GM21576 (cell line): ENCODE results near the gene DCUN1D1.

ENCODE experiments used
- ATAC-seq: cut with Tn5 transposase; IDR thresholded peaks from one replicate; pipeline ENCODE4 v1.9.1; 2021; ENCODE audit warnings: mild to moderate bottlenecking, moderate library complexity; ENCODE audit not compliant: unreplicated experiment

DCUN1D1 gene

GRCh38 chr3:182937293-182938051, 42.9 kb downstream of the DCUN1D1 start:
- ATAC-seq = peak; percentile 75

GRCh38 chr3:182936918-182937285, 43.4 kb downstream of the DCUN1D1 start:
- ATAC-seq = no peak

GRCh38 chr3:182936239-182936917, 44.0 kb downstream of the DCUN1D1 start:
- no peak for ATAC-seq

- no peak for ATAC-seq
Measured at GRCh38 chr3:182935803-182936202, 44.5 kb downstream of the DCUN1D1 start.

- ATAC-seq = peak; percentile 22
Measured at GRCh38 chr3:182925944-182926337, 54.4 kb downstream of the DCUN1D1 start.

GRCh38 chr3:182925330-182925943, 54.9 kb downstream of the DCUN1D1 start:
- peak; percentile 96 for ATAC-seq

- no peak for ATAC-seq
Measured at GRCh38 chr3:182921665-182922355, 58.5 kb downstream of the DCUN1D1 start.

GRCh38 chr3:182920515-182921084, 59.7 kb downstream of the DCUN1D1 start:
- ATAC-seq = no peak

GRCh38 chr3:182919866-182920357, 60.4 kb downstream of the DCUN1D1 start:
- no peak for ATAC-seq

- no peak for ATAC-seq
Measured at GRCh38 chr3:182917134-182917533, 63.2 kb downstream of the DCUN1D1 start.

GRCh38 chr3:182914341-182914740, 66.0 kb downstream of the DCUN1D1 start:
- peak; percentile 30 for ATAC-seq

GRCh38 chr3:182913889-182914288, 66.4 kb downstream of the DCUN1D1 start:
- peak; percentile 84 for ATAC-seq

GRCh38 chr3:182912474-182912873, 67.9 kb downstream of the DCUN1D1 start:
- no peak for ATAC-seq

- no peak for ATAC-seq
Measured at GRCh38 chr3:182911782-182912111, 68.6 kb downstream of the DCUN1D1 start.

- no peak for ATAC-seq
Measured at GRCh38 chr3:182910936-182911781, 69.2 kb downstream of the DCUN1D1 start.

GRCh38 chr3:182909318-182910040, 70.9 kb downstream of the DCUN1D1 start:
- no peak for ATAC-seq

- no peak for ATAC-seq
Measured at GRCh38 chr3:182908471-182908870, 71.9 kb downstream of the DCUN1D1 start.

- no peak for ATAC-seq
Measured at GRCh38 chr3:182906036-182906435, 74.3 kb downstream of the DCUN1D1 start.

GRCh38 chr3:182905623-182906022, 74.7 kb downstream of the DCUN1D1 start:
- no peak for ATAC-seq
